ENCODE measurements around the gene CHRNA4. TPM values are rescaled to one million over a fixed set of nuclear protein-coding genes. Genes with fewer than 3 reads are reported as not detected.

Gene CHRNA4
- total and polyA plus RNA-seq, 4 donors = not detected

GRCh38 chr20:63368151-63368550 lies 7.0 kb upstream of the CHRNA4 start:
- intact Hi-C loops (cut with DNase I) = no loop called here
- H3K9me3 ChIP-seq (ENCODE audit: control insufficient read depth, low read length) = no peaks in the 10 kb centered on the region
- DNase-seq (no peak), ATAC-seq (ENCODE audit: low FRiP score) (no peak)
- H3K4me3 ChIP-seq (ENCODE audit: low read length in 2 of 2) = no peak overlapping the region
- H3K36me3 ChIP-seq (ENCODE audit: control insufficient read depth in 1 of 2, insufficient read depth in 2 of 2, low read length in 1 of 2) = no peaks in the 10 kb centered on the region
- H3K27ac ChIP-seq (ENCODE audit: low read depth in 1 of 2, low read length in 2 of 2) = no peak overlapping the region
- H3K27me3 ChIP-seq (ENCODE audit: control insufficient read depth in 1 of 2, insufficient read depth in 2 of 2, low read length in 1 of 2) = no peaks in the 10 kb centered on the region
- H3K4me1 ChIP-seq (ENCODE audit: control insufficient read depth in 1 of 2, insufficient read depth in 2 of 2, low read length in 2 of 2) = no peaks in the 10 kb centered on the region
- WGBS, 2 donors = 66 to 74% methylated on average over 8 of the region's 8 CpGs

- 27 to 32% methylated on average over 24 of the region's 24 CpGs for WGBS, 2 donors
- intact Hi-C loops (cut with DNase I) = no loop called here
- ATAC-seq (ENCODE audit: low FRiP score) (no peak), DNase-seq (no peak)
- Histone ChIP-seq H3K27ac (ENCODE audit: low read depth in 1 of 2, low read length in 2 of 2) (no peak overlapping the region), H3K36me3 (ENCODE audit: control insufficient read depth in 1 of 2, insufficient read depth in 2 of 2, low read length in 1 of 2) (no peaks in the 10 kb centered on the region), H3K4me3 (ENCODE audit: low read length in 2 of 2) (no peak overlapping the region), H3K4me1 (ENCODE audit: control insufficient read depth in 1 of 2, insufficient read depth in 2 of 2, low read length in 2 of 2) (no peaks in the 10 kb centered on the region), H3K27me3 (ENCODE audit: control insufficient read depth in 1 of 2, insufficient read depth in 2 of 2, low read length in 1 of 2) (no peaks in the 10 kb centered on the region), H3K9me3 (ENCODE audit: control insufficient read depth, low read length) (no peaks in the 10 kb centered on the region)
Observed at GRCh38 chr20:63367446-63368055, 6.4 kb upstream of the CHRNA4 start.

DNA sequence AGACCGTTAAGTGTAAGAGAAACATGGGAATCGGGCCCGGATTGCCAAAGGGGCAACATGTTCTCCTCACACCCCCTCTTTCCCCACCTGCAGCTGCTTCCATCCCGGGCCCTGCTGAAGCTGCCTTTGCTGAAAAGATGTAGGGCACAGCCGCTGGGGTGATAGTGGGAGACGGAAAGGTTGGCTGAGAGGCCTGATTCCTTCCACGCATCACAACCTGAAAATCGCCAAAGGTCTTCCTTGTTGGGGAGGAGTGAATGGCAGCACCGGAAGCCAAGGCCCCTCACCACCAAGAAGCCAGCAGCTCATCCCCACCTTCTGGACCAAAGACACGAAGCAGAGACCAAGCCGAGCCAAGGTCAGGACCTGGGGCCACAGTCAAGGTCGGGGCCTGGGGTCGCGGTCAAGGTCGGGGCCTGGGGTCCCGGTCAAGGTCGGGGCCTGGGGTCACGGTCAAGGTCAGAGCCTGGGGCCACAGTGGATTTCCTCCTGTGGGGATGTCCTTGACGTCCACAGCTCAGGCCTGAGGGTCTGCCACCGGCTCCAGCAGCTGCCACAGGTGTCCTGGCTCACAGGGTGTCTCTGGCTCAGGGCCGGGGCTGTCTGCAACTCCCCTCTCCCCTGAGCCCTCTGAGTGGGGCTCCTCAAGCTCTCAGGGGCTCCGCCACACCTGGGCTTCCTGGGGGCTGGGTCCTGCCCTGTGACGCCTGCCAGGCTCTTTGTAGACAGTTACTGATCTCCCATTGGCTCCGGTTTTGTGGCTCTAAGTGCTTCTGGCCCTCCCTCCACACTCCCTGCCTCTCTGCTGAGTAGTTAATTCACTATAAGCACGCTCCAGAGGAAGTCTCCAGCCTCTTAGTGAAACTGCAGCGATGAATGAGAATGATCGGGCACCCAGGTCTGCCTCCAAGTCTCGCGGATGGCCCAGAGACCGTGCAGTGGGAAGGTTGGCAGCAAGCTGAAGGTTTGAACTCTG lies 5.5 kb upstream of the CHRNA4 start:
- 65 to 71% methylated on average over 30 of the region's 30 CpGs for WGBS, 2 donors
- no peak overlapping the region for H3K27ac ChIP-seq (ENCODE audit: low read depth in 1 of 2, low read length in 2 of 2)
- no peaks in the 10 kb centered on the region for H3K9me3 ChIP-seq (ENCODE audit: control insufficient read depth, low read length)
- H3K4me1 ChIP-seq (ENCODE audit: control insufficient read depth in 1 of 2, insufficient read depth in 2 of 2, low read length in 2 of 2) = no peaks in the 10 kb centered on the region
- intact Hi-C loops (cut with DNase I) = no loop called here
- no peak overlapping the region for H3K4me3 ChIP-seq (ENCODE audit: low read length in 2 of 2)
- H3K36me3 ChIP-seq (ENCODE audit: control insufficient read depth in 1 of 2, insufficient read depth in 2 of 2, low read length in 1 of 2) = no peaks in the 10 kb centered on the region
- DNase-seq (no peak), ATAC-seq (ENCODE audit: low FRiP score) (no peak)
- H3K27me3 ChIP-seq (ENCODE audit: control insufficient read depth in 1 of 2, insufficient read depth in 2 of 2, low read length in 1 of 2) = no peaks in the 10 kb centered on the region

- H3K27me3 ChIP-seq (ENCODE audit: control insufficient read depth in 1 of 2, insufficient read depth in 2 of 2, low read length in 1 of 2) = no peaks in the 10 kb centered on the region
- H3K27ac ChIP-seq (ENCODE audit: low read depth in 1 of 2, low read length in 2 of 2) = no peak overlapping the region
- 80 to 83% methylated on average over 19 to 22 of the region's 22 CpGs for WGBS, 2 donors
- intact Hi-C loops (cut with DNase I) = no loop called here
- no peaks in the 10 kb centered on the region for H3K4me1 ChIP-seq (ENCODE audit: control insufficient read depth in 1 of 2, insufficient read depth in 2 of 2, low read length in 2 of 2)
- H3K9me3 ChIP-seq (ENCODE audit: control insufficient read depth, low read length) = no peaks in the 10 kb centered on the region
- H3K4me3 ChIP-seq (ENCODE audit: low read length in 2 of 2) = no peak overlapping the region
- H3K36me3 ChIP-seq (ENCODE audit: control insufficient read depth in 1 of 2, insufficient read depth in 2 of 2, low read length in 1 of 2) = no peaks in the 10 kb centered on the region
- DNase-seq (no peak), ATAC-seq (ENCODE audit: low FRiP score) (no peak)
Observed at GRCh38 chr20:63365601-63366389, 4.6 kb upstream of the CHRNA4 start.

GRCh38 chr20:63364801-63365585 lies 3.8 kb upstream of the CHRNA4 start:
- Histone ChIP-seq H3K27ac (ENCODE audit: low read depth in 1 of 2, low read length in 2 of 2) (no peak overlapping the region), H3K9me3 (ENCODE audit: control insufficient read depth, low read length) (no peaks in the 10 kb centered on the region), H3K4me1 (ENCODE audit: control insufficient read depth in 1 of 2, insufficient read depth in 2 of 2, low read length in 2 of 2) (no peaks in the 10 kb centered on the region), H3K27me3 (ENCODE audit: control insufficient read depth in 1 of 2, insufficient read depth in 2 of 2, low read length in 1 of 2) (no peaks in the 10 kb centered on the region), H3K36me3 (ENCODE audit: control insufficient read depth in 1 of 2, insufficient read depth in 2 of 2, low read length in 1 of 2) (no peaks in the 10 kb centered on the region), H3K4me3 (ENCODE audit: low read length in 2 of 2) (no peak overlapping the region)
- ATAC-seq (ENCODE audit: low FRiP score) (no peak), DNase-seq (no peak)
- WGBS, 2 donors = 72 to 73% methylated on average over 20 of the region's 20 CpGs
- intact Hi-C loops (cut with DNase I) = no loop called here

DNA sequence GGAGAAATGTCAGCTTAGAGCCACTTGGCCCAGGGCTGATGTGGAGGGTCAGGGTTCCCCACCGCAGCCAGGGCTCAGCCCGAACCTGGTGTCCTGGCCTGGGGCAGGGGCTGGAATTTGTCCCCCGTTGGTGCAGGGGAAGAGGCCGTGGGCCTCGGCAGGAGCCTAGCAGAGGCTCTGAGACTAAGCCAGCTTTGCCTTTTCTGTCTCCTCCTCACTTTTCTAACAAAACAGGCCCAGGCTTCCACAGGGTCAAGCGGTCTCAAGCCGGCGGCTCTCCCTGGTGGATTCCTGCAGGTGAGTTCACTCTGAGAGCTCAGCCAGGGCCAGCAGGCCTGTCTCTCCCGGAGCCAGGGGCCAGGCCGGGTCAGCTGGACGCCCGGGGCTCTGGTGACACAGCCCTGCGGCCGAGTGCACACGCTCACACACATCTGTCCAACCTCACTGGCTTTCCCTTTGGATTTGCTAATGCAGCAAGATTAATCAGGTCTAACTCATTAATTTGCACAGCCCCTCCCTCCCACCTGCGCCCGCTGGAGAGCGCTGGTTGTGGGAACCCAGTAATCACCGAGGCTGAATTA lies 2.9 kb upstream of the CHRNA4 start:
- intact Hi-C loops (cut with DNase I) = no loop called here
- no peaks in the 10 kb centered on the region for H3K4me1 ChIP-seq (ENCODE audit: control insufficient read depth in 1 of 2, insufficient read depth in 2 of 2, low read length in 2 of 2)
- H3K27ac ChIP-seq (ENCODE audit: low read depth in 1 of 2, low read length in 2 of 2) = no peak overlapping the region
- no peaks in the 10 kb centered on the region for H3K36me3 ChIP-seq (ENCODE audit: control insufficient read depth in 1 of 2, insufficient read depth in 2 of 2, low read length in 1 of 2)
- no peak for ATAC-seq (ENCODE audit: low FRiP score)
- no peak for DNase-seq
- no peaks in the 10 kb centered on the region for H3K27me3 ChIP-seq (ENCODE audit: control insufficient read depth in 1 of 2, insufficient read depth in 2 of 2, low read length in 1 of 2)
- H3K9me3 ChIP-seq (ENCODE audit: control insufficient read depth, low read length) = no peaks in the 10 kb centered on the region
- no peak overlapping the region for H3K4me3 ChIP-seq (ENCODE audit: low read length in 2 of 2)
- WGBS, 2 donors = 75 to 76% methylated on average over 19 of the region's 19 CpGs

- no peak for DNase-seq
- Histone ChIP-seq H3K9me3 (ENCODE audit: control insufficient read depth, low read length) (no peaks in the 10 kb centered on the region), H3K27ac (ENCODE audit: low read depth in 1 of 2, low read length in 2 of 2) (no peak overlapping the region), H3K27me3 (ENCODE audit: control insufficient read depth in 1 of 2, insufficient read depth in 2 of 2, low read length in 1 of 2) (no peaks in the 10 kb centered on the region), H3K4me3 (ENCODE audit: low read length in 2 of 2) (no peak overlapping the region), H3K36me3 (ENCODE audit: control insufficient read depth in 1 of 2, insufficient read depth in 2 of 2, low read length in 1 of 2) (no peaks in the 10 kb centered on the region), H3K4me1 (ENCODE audit: control insufficient read depth in 1 of 2, insufficient read depth in 2 of 2, low read length in 2 of 2) (no peaks in the 10 kb centered on the region)
- no peak for ATAC-seq (ENCODE audit: low FRiP score)
- WGBS, 2 donors = 51 to 61% methylated on average over 23 of the region's 23 CpGs
- intact Hi-C loops (cut with DNase I) = no loop called here
Observed at GRCh38 chr20:63363013-63363957, 2.1 kb upstream of the CHRNA4 start.
